ENCODE results near the gene MRPL46. TPM values are rescaled to one million over a fixed set of nuclear protein-coding genes. Genes with fewer than 3 reads are reported as not detected.

The MRPL46 gene
- total and polyA plus RNA-seq, 9 of the 15 experiments (the other 6 are each of a cell fraction or from before 2014, with no cell fraction given), result 41.2 to 72.2 (median 49.8) TPM

GRCh38 chr15:88465633-88466224 is 1.5 kb downstream of the MRPL46 start (continued):
- TF ChIP-seq MNT (conservative IDR thresholded peaks at IDR 0.05) (no peak), SMAD3 (CRISPR knock-in tag; conservative IDR thresholded peaks at IDR 0.05) (no peak), CBX3 (IDR thresholded peaks at IDR 0.05; ENCODE audit: borderline replicate concordance in 1 of 2, low read length in 2 of 2) (no peak), ZSCAN32 (CRISPR knock-in tag; IDR thresholded peaks at IDR 0.05) (no peak), ZNF764 (CRISPR knock-in tag; IDR thresholded peaks at IDR 0.05; ENCODE audit: low read depth) (no peak), STAT5B (CRISPR knock-in tag; IDR thresholded peaks at IDR 0.05) (no peak), ZNF165 (CRISPR knock-in tag; IDR thresholded peaks at IDR 0.05; ENCODE audit: borderline replicate concordance) (no peak), MYNN (IDR thresholded peaks at IDR 0.05) (no peak; the same call in 1 of the 2 replicates), MYNN (CRISPR knock-in tag; IDR thresholded peaks at IDR 0.05) (no peak), TAF9B (IDR thresholded peaks at IDR 0.05; ENCODE audit: partially characterized antibody) (peak; percentile 25), ZNF384 (IDR thresholded peaks at IDR 0.05; ENCODE audit: low read depth, low read length) (no peak), GTF2A2 (tag; IDR thresholded peaks at IDR 0.05) (no peak), CREB5 (CRISPR knock-in tag; IDR thresholded peaks at IDR 0.05) (no peak), RB1 (IDR thresholded peaks at IDR 0.05; ENCODE audit: low read depth) (no peak), ZBTB9 (CRISPR knock-in tag; IDR thresholded peaks at IDR 0.05) (no peak), RCOR1 (IDR thresholded peaks at IDR 0.05; ENCODE audit: borderline replicate concordance in 1 of 2, low read depth in 2 of 2, low read length in 2 of 2) (peak in 1 of 2 experiments; percentile 47; a peak in 1 of 4 replicates), RAD21 (CRISPR knock-in tag; conservative IDR thresholded peaks at IDR 0.05 in 1 of 2, IDR thresholded peaks at IDR 0.05 in 1 of 2) (no peak), BRCA1 (IDR thresholded peaks at IDR 0.05) (no peak), BRCA1 (CRISPR knock-in tag; IDR thresholded peaks at IDR 0.05) (no peak), HMBOX1 (IDR thresholded peaks at IDR 0.05) (no peak), OTX1 (CRISPR knock-in tag; IDR thresholded peaks at IDR 0.05) (no peak), MED1 (CRISPR knock-in tag; IDR thresholded peaks at IDR 0.05; ENCODE audit: borderline replicate concordance) (no peak), TAF1 (IDR thresholded peaks at IDR 0.05; ENCODE audit: control insufficient read depth, extremely low read depth, insufficient read depth, low read length, severe bottlenecking) (no peak), HDGF (IDR thresholded peaks at IDR 0.05) (no peak), HNRNPH1 (optimal IDR thresholded peaks at IDR 0.05; ENCODE audit: low read depth, low read length) (no peak), NR1H2 (CRISPR knock-in tag; IDR thresholded peaks at IDR 0.05) (no peak), CC2D1A (IDR thresholded peaks at IDR 0.05) (no peak)

Measured in K562 (cell line).